ENCODE results near the gene ALDOA. TPM values are rescaled to one million over a fixed set of nuclear protein-coding genes. Genes with fewer than 3 reads are reported as not detected.

The ALDOA gene
- total RNA-seq, 2 donors from 2014 or later = 884 to 943 TPM

DNA sequence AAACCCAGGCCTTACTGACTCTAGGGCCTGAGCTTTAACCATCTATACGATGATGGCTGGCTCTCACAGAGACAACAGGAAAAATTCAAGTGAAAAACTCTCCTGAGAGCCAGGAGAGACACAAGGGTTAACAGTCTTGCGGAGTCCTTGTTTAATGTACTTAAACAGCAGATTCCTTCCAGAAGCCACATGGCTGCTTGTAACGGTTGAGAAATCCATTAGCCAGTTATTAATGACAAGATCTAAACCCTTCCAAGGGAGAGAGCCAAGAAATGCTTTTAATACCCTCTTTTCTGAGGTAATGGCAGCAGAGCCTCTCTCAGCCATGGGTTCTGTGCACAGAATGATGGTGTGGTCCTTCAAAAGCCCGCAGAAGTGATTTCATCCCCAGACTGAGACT lies 5.2 kb upstream of the ALDOA start:
- TF ChIP-seq POLR2AphosphoS5 (IDR thresholded peaks at IDR 0.05) = no peak
- Histone ChIP-seq H3K36me3 (no peaks in the 10 kb centered on the region), H3K9me3 (no peaks in the 10 kb centered on the region), H3K27me3 (replicated peaks; ENCODE audit: insufficient read depth) (no peaks in the 10 kb centered on the region), H3K4me3 (no peak overlapping the region), H3K27ac (peak overlapping the region in 1 of 2 donors; percentile 4), H3K4me1 (replicated peaks) (peaks cover 12% of the 10 kb centered on the region)
- WGBS = 64% methylated on average over 4 of the region's 4 CpGs
- intact Hi-C loops (cut with DNase I) = loop anchor here (10.0 kb wide), 1 partner anchor 594 kb away; the partner anchor contains the start of genes FBRS and PRR14
- DNase-seq (ENCODE audit: low spot score) = no peak

DNA sequence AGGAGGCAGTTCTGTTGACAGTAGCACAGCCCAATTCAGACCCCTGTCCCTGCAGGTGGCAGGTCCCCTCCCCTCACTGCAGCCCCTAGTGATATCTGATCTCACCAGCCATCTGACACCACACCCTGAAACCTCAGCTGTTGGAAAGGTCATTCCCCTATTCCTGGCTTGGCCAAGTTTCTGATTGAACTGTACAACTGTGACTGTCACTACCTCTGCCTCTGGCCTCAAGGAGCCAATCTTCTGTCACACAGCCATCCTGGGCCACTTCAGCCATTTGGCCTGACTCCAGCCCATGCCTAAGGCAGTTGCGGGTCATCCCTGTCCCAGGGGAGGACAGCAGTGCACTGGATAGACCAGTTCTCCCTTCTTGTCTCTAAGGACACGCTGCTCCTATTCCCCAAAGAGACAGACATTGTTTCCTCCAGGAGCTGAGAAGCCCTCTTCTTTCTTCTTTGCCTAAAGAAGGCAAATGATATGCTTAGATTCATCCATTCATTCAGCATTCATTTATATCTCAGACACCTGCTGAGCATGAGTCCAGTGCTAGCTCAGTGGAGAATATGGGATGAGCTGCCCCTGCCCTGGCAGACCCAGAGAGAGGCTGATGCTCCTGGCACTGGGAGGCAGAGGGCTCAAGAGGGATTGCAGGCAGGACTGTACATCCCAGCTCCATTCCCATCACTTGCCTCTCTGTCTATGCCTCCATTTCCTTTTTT lies 4.6 kb upstream of the ALDOA start:
- intact Hi-C loops (cut with DNase I) = loop anchor here (10.0 kb wide), 1 partner anchor 594 kb away; the partner anchor contains the start of genes FBRS and PRR14
- Histone ChIP-seq H3K27me3 (replicated peaks; ENCODE audit: insufficient read depth) (no peaks in the 10 kb centered on the region), H3K27ac (peak overlapping the region; percentile 0 to 4), H3K9me3 (no peaks in the 10 kb centered on the region), H3K4me3 (no peak overlapping the region), H3K4me1 (replicated peaks) (peaks cover 12% of the 10 kb centered on the region), H3K36me3 (no peaks in the 10 kb centered on the region)
- no peak for DNase-seq (ENCODE audit: low spot score)
- WGBS = 24% methylated on average over 2 of the region's 2 CpGs
- TF ChIP-seq POLR2AphosphoS5 (IDR thresholded peaks at IDR 0.05) (no peak), POLR2A (IDR thresholded peaks at IDR 0.05) (no peak)
- TF ChIP-seq, protein P1, sequence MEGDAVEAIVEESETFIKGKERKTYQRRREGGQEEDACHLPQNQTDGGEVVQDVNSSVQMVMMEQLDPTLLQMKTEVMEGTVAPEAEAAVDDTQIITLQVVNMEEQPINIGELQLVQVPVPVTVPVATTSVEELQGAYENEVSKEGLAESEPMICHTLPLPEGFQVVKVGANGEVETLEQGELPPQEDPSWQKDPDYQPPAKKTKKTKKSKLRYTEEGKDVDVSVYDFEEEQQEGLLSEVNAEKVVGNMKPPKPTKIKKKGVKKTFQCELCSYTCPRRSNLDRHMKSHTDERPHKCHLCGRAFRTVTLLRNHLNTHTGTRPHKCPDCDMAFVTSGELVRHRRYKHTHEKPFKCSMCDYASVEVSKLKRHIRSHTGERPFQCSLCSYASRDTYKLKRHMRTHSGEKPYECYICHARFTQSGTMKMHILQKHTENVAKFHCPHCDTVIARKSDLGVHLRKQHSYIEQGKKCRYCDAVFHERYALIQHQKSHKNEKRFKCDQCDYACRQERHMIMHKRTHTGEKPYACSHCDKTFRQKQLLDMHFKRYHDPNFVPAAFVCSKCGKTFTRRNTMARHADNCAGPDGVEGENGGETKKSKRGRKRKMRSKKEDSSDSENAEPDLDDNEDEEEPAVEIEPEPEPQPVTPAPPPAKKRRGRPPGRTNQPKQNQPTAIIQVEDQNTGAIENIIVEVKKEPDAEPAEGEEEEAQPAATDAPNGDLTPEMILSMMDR (IDR thresholded peaks at IDR 0.05) = no peak

- 39% methylated on average over 12 of the region's 12 CpGs for WGBS
- TF ChIP-seq, protein P1 (IDR thresholded peaks at IDR 0.05) = no peak
- TF ChIP-seq POLR2AphosphoS5 (IDR thresholded peaks at IDR 0.05) = no peak
- TF ChIP-seq POLR2A (IDR thresholded peaks at IDR 0.05) = no peak
Observed at GRCh38 chr16:30063278-30063892, 2.2 kb upstream of the ALDOA start.

DNA sequence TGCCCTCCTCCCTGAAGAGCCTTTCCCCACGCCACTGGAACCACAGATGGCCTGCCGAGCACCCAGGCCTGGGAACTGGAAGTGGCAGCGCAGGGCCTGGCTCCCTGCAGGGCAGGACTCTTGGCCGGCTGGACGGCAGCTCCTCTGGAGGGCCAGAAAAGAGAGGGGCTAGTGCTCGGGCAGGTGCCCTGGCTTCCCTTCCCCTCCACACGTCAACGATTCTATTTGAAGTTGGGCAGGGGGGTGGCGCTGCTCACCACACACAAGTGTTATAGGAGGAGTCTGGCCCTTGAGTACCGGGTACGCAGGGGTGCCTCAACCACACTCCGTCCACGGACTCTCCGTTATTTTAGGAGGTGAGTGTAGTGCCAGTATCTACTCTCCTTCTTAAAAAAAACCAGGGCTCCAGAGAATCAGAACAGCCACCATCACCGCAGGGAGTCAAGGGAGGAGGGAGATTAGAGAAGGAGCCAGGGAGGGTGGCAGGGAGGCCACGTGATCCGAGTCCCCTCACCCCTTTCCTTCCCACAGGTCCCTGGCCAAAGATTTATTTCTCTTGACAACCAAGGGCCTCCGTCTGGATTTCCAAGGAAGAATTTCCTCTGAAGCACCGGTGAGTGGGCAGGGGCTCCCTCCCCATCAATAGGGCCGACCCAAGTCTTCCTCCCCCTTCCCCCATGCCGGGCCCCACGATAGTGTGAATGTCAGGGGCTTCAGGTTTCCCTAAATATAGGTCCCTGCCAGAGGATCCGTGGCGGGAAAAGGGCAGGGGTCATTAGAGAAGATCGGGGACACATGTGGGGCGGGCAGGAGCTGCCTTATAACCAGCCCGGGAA lies 1.4 kb upstream of the ALDOA start:
- Histone ChIP-seq H3K9me3 (no peaks in the 10 kb centered on the region), H3K4me1 (replicated peaks) (peaks cover 34% of the 10 kb centered on the region), H3K36me3 (peaks cover 4 to 13% of the 10 kb centered on the region in 2 donors), H3K27me3 (replicated peaks; ENCODE audit: insufficient read depth) (no peaks in the 10 kb centered on the region), H3K4me3 (peak overlapping the region; percentile 86 to 98), H3K27ac (peak overlapping the region; percentile 91 to 97)
- TF ChIP-seq, protein P1 (IDR thresholded peaks at IDR 0.05) = peak; percentile 21 to 60 (median 44)
- peak; percentile 58 for TF ChIP-seq POLR2AphosphoS5 (IDR thresholded peaks at IDR 0.05)
- TF ChIP-seq POLR2A (IDR thresholded peaks at IDR 0.05) = peak; percentile 33
- WGBS = 4% methylated on average over 27 of the region's 27 CpGs
- intact Hi-C loops (cut with DNase I) = loop anchor here (10.0 kb wide), 1 partner anchor 591 kb away; the partner anchor contains the start of genes FBRS and PRR14
- peak; percentile 78 for DNase-seq (ENCODE audit: low spot score)

More at GRCh38 chr16:30063278-30063892, 2.2 kb upstream of the ALDOA start:
- peak overlapping the region; percentile 86 to 98 for H3K4me3 ChIP-seq
- peak overlapping the region; percentile 91 to 97 for H3K27ac ChIP-seq
- no peak for DNase-seq (ENCODE audit: low spot score)
- no peaks in the 10 kb centered on the region for H3K27me3 ChIP-seq (replicated peaks; ENCODE audit: insufficient read depth)
- no peaks in the 10 kb centered on the region for H3K9me3 ChIP-seq
- H3K36me3 ChIP-seq = peaks cover 0 to 6% of the 10 kb centered on the region in 2 donors
- intact Hi-C loops (cut with DNase I) = loop anchor here (10.0 kb wide), 1 partner anchor 591 kb away; the partner anchor contains the start of genes FBRS and PRR14
- H3K4me1 ChIP-seq (replicated peaks) = peaks cover 27% of the 10 kb centered on the region

DNA sequence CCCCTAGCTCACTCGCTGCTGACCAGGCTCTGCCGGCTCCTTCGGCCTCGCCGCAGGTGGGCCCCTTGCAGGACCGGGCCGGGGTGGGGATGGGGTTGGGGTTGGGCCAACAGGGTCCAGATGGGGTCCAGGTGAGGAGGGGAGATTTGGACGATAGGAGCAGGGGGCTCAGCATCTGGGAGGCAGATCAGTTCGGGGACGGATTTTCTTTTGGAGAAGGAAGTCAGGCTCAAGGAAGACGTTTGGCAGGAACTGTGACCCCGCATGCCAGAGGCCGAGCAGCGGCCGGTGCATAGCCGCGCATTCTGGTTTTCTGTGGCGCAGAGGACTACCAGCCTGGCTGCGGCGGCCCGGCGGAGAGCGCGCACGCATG lies 845 bp upstream of the ALDOA start:
- WGBS = 0% methylated on average over 25 of the region's 25 CpGs
- no peaks in the 10 kb centered on the region for H3K9me3 ChIP-seq
- H3K4me3 ChIP-seq = peak overlapping the region; percentile 86 to 98
- peaks cover 40% of the 10 kb centered on the region for H3K4me1 ChIP-seq (replicated peaks)
- no peak for DNase-seq (ENCODE audit: low spot score)
- no peaks in the 10 kb centered on the region for H3K27me3 ChIP-seq (replicated peaks; ENCODE audit: insufficient read depth)
- TF ChIP-seq, protein P1 (IDR thresholded peaks at IDR 0.05) = no peak
- TF ChIP-seq POLR2AphosphoS5 (IDR thresholded peaks at IDR 0.05) = no peak
- no peak for TF ChIP-seq POLR2A (IDR thresholded peaks at IDR 0.05)
- peak overlapping the region; percentile 91 to 97 for H3K27ac ChIP-seq
- peaks cover 10 to 19% of the 10 kb centered on the region in 2 donors for H3K36me3 ChIP-seq
- intact Hi-C loops (cut with DNase I) = loop anchor here (5.0 to 10.0 kb wide), 2 partner anchors 58 to 590 kb away; partner anchors contain the start of genes FBRS, MAPK3 and PRR14
